Transverse colon (tissue), 4 donors: ENCODE results near the gene HNRNPL. TPM values are rescaled to one million over a fixed set of nuclear protein-coding genes. Genes with fewer than 3 reads are reported as not detected.
"Not testable (repeated sequence)": the region's sequence is repeated elsewhere in the genome, so short reads cannot be mapped to it uniquely, and the experiment has no call there.

ENCODE experiments used
- DNase-seq: peaks from one replicate; pipeline ENCODE4 v3.0.0-alpha.2; 2019
- H3K27ac ChIP-seq, 4 donors: fragments of 200-600 bp; sonication (generic); 2 replicates each; pipeline ENCODE4 v1.5.1; 2016 to 2018; ENCODE audit warnings: inconsistent platforms in 4 of 4
- H3K27me3 ChIP-seq: fragments of 200-600 bp; sonication (generic); 2 replicates; pipeline ENCODE4 v1.5.1; 2017; ENCODE audit warnings: inconsistent platforms
- H3K36me3 ChIP-seq, 4 donors: fragments of 200-600 bp; sonication (generic); 2 replicates each; pipeline ENCODE4 v1.5.1; 2017 to 2019; ENCODE audit warnings: inconsistent platforms in 4 of 4
- H3K4me1 ChIP-seq, 4 donors: fragments of 200-600 bp; sonication (generic); 2 replicates each; pipeline ENCODE4 v1.5.1; 2017 to 2020; ENCODE audit warnings: inconsistent platforms in 4 of 4
- H3K4me3 ChIP-seq, 4 donors: fragments of 200-600 bp; sonication (generic); 1 replicate in 1 of 4; 2 replicates in 3 of 4; pipeline versions ENCODE4 v1.5.1 to v1.6.1; 2017 to 2019; ENCODE audit warnings: inconsistent platforms in 4 of 4
- H3K9me3 ChIP-seq, 2 donors: fragments of 200-600 bp; sonication (generic); 2 replicates each; pipeline ENCODE4 v1.5.1; 2017 to 2019; ENCODE audit warnings: inconsistent platforms in 2 of 2
- CTCF ChIP-seq, 5 experiments: fragments of 200-600 bp in 3 of 5; fragments of 450-650 bp in 2 of 5; sonication (generic) in 3 of 5; IDR thresholded peaks; 1 replicate in 2 of 5; 2 replicates in 3 of 5; pipeline ENCODE4 v1.5.1; 2016 to 2017; ENCODE audit warnings: antibody characterized with exemption in 5 of 5, inconsistent platforms in 3 of 5, mild to moderate bottlenecking in 2 of 5, moderate library complexity in 1 of 5
- EP300 ChIP-seq: sonication (generic); formaldehyde crosslinking; IDR thresholded peaks from one replicate; pipeline ENCODE4 v1.6.1; 2017; ENCODE audit warnings: antibody characterized with exemption, low read depth
- POLR2A ChIP-seq: fragments of 450-650 bp; IDR thresholded peaks from one replicate; pipeline ENCODE4 v1.6.1; 2016; ENCODE audit warnings: antibody characterized with exemption, mild to moderate bottlenecking, moderate library complexity
- POLR2AphosphoS5 ChIP-seq, 3 donors: sonication (generic); formaldehyde crosslinking; IDR thresholded peaks; one replicate each; pipeline ENCODE4 v1.6.1; 2016; ENCODE audit warnings: antibody characterized with exemption in 3 of 3
- WGBS, 2 donors: methylation state at CpG; one replicate each; pipeline ENCODE4 v1.1.5; 2018; ENCODE audit warnings: low coverage in 1 of 2; 5-methylcytosine and 5-hydroxymethylcytosine counted together
- in situ Hi-C, 4 donors: fragments of 200-750 bp; cut with MboI; loops; one replicate each; pipeline versions ENCODE4 v1.15.0 to v1.15.1; 2017; ENCODE audit warnings: low sequenced_read_pairs in 3 of 4, low pct_ligation_motif_present in 1 of 4, low pct_unique_long_range_greater_than_20kb in 1 of 4
- intact Hi-C: fragments of 100-400 bp; cut with DNase I; formaldehyde crosslinking; loops from one replicate; pipeline ENCODE4 v1.15.1; 2023; ENCODE audit warnings: low total_unique reads
- total RNA-seq, 4 donors: library from RNA; depleted of rRNA; stranded (reverse); fragments of >200 nt; gene quantifications; one replicate each; pipeline ENCODE4 v1.1.0, GENCODE V29; 2016

The HNRNPL gene
- total RNA-seq, 4 donors from 2014 or later, result 139 to 200 (median 174) TPM

GRCh38 chr19:38867171-38867780, 17.5 kb upstream of the HNRNPL start:
- TF ChIP-seq POLR2A, result no peak
- no peak for TF ChIP-seq CTCF (IDR thresholded peaks at IDR 0.05)
- TF ChIP-seq POLR2AphosphoS5 (IDR thresholded peaks at IDR 0.05), result no peak
- no peak for TF ChIP-seq EP300
- 88 to 92% methylated on average over 9 to 10 of the region's 10 CpGs for WGBS, 2 donors
- in situ Hi-C loops, result no loop called here

GRCh38 chr19:38862321-38863059, 12.7 kb upstream of the HNRNPL start:
- 0 to 41% methylated on average over 2 to 10 of the region's 10 CpGs for WGBS, 2 donors
- peaks cover 18 to 61% (median 33%) of the 10 kb centered on the region in 4 donors for H3K4me1 ChIP-seq
- H3K27me3 ChIP-seq, result no peaks in the 10 kb centered on the region
- H3K4me3 ChIP-seq, result no peak overlapping the region
- TF ChIP-seq POLR2A, result no peak
- TF ChIP-seq CTCF (IDR thresholded peaks at IDR 0.05), result no peak
- TF ChIP-seq EP300, result peak; percentile 49
- TF ChIP-seq POLR2AphosphoS5 (IDR thresholded peaks at IDR 0.05), result peak; percentile 44 to 82 (median 81)
- peak overlapping the region; percentile 69 to 81 (median 79) for H3K27ac ChIP-seq
- peak; percentile 59 for DNase-seq
- intact Hi-C loops (no loop called here), in situ Hi-C loops (no loop called here)
- H3K9me3 ChIP-seq, result no peaks in the 10 kb centered on the region
- no peaks in the 10 kb centered on the region for H3K36me3 ChIP-seq

More at GRCh38 chr19:38867171-38867780, 17.5 kb upstream of the HNRNPL start:
- Histone ChIP-seq H3K27me3 (no peaks in the 10 kb centered on the region), H3K4me3 (no peak overlapping the region), H3K27ac (no peak overlapping the region), H3K9me3 (no peaks in the 10 kb centered on the region), H3K36me3 (no peaks in the 10 kb centered on the region), H3K4me1 (peaks cover 15 to 51% (median 31%) of the 10 kb centered on the region in 4 donors)
- DNase-seq, result no peak
- intact Hi-C loops, result no loop called here

- intact Hi-C loops (no loop called here), in situ Hi-C loops (no loop called here)
- H3K4me3 ChIP-seq, result no peak overlapping the region
- no peaks in the 10 kb centered on the region for H3K36me3 ChIP-seq
- no peaks in the 10 kb centered on the region for H3K9me3 ChIP-seq
- H3K27me3 ChIP-seq, result no peaks in the 10 kb centered on the region
- DNase-seq, result no peak
- WGBS, 2 donors, result 90 to 91% methylated on average over 3 of the region's 3 CpGs
- H3K27ac ChIP-seq, result no peak overlapping the region
- TF ChIP-seq POLR2A (no peak), EP300 (no peak), CTCF (IDR thresholded peaks at IDR 0.05) (no peak), POLR2AphosphoS5 (IDR thresholded peaks at IDR 0.05) (no peak)
- peaks cover 18 to 62% (median 33%) of the 10 kb centered on the region in 4 donors for H3K4me1 ChIP-seq
Observed at GRCh38 chr19:38861368-38861767, 11.6 kb upstream of the HNRNPL start.

GRCh38 chr19:38859631-38860204, 9.9 kb upstream of the HNRNPL start:
- TF ChIP-seq POLR2A, result peak; percentile 42
- peak in 2 of 3 donors; percentile 24 to 36 for TF ChIP-seq POLR2AphosphoS5 (IDR thresholded peaks at IDR 0.05)
- H3K27ac ChIP-seq, result peak overlapping the region in 2 of 4 donors; percentile 20 to 45
- peak; percentile 57 for DNase-seq
- WGBS, 2 donors, result 68 to 69% methylated on average over 16 to 21 of the region's 21 CpGs
- H3K36me3 ChIP-seq, intact Hi-C loops, H3K9me3 ChIP-seq, in situ Hi-C loops, H3K27me3 ChIP-seq, H3K4me3 ChIP-seq: not testable (repeated sequence)
- H3K4me1 ChIP-seq, result peaks cover 15 to 52% (median 28%) of the 10 kb centered on the region in 4 donors
